ENCODE results near the gene TM4SF18.
"Not testable (repeated sequence)": the region's sequence is repeated elsewhere in the genome, so short reads cannot be mapped to it uniquely, and the experiment has no call there.

The TM4SF18 gene

GRCh38 chr3:149333176-149333859, at the start of gene TM4SF18:
Gene TM4SF18, minus strand, starts transcription at chr3:149333636. Its CDS starts 254 bp downstream, at chr3:149333382.
- no peak for DNase-seq

- no peak for DNase-seq
Measured at GRCh38 chr3:149382518-149382917, 49.1 kb upstream of the TM4SF18 start.

GRCh38 chr3:149382101-149382467, 48.6 kb upstream of the TM4SF18 start:
- no peak for DNase-seq

- DNase-seq = no peak
Measured at GRCh38 chr3:149381173-149382100, 48.0 kb upstream of the TM4SF18 start.

- DNase-seq = not testable (repeated sequence)
Measured at GRCh38 chr3:149380220-149380619, 46.8 kb upstream of the TM4SF18 start.

- DNase-seq = no peak
Measured at GRCh38 chr3:149378478-149379309, 45.3 kb upstream of the TM4SF18 start.

- no peak for DNase-seq
Measured at GRCh38 chr3:149377408-149378364, 44.2 kb upstream of the TM4SF18 start, which contains the start of gene TM4SF1. Gene TM4SF1, minus strand, starts transcription at chr3:149377649. Its CDS starts 102 bp downstream, at chr3:149377547.

GRCh38 chr3:149376718-149377407, 43.4 kb upstream of the TM4SF18 start:
- no peak for DNase-seq

- no peak for DNase-seq
Measured at GRCh38 chr3:149375501-149376196, 42.2 kb upstream of the TM4SF18 start.

- DNase-seq = no peak
Measured at GRCh38 chr3:149374793-149375500, 41.5 kb upstream of the TM4SF18 start.

GRCh38 chr3:149374391-149374790, 41.0 kb upstream of the TM4SF18 start:
- DNase-seq = no peak

- no peak for DNase-seq
Measured at GRCh38 chr3:149373235-149374125, 40.0 kb upstream of the TM4SF18 start.

GRCh38 chr3:149371723-149372114, 38.3 kb upstream of the TM4SF18 start:
- DNase-seq = no peak

- no peak for DNase-seq
Measured at GRCh38 chr3:149371001-149371722, 37.7 kb upstream of the TM4SF18 start.

GRCh38 chr3:149369991-149370866, 36.8 kb upstream of the TM4SF18 start:
- no peak for DNase-seq

- DNase-seq = no peak
Measured at GRCh38 chr3:149368674-149369497, 35.5 kb upstream of the TM4SF18 start.
